Measurements from ENCODE around the gene SCARB2.

Gene SCARB2

DNA sequence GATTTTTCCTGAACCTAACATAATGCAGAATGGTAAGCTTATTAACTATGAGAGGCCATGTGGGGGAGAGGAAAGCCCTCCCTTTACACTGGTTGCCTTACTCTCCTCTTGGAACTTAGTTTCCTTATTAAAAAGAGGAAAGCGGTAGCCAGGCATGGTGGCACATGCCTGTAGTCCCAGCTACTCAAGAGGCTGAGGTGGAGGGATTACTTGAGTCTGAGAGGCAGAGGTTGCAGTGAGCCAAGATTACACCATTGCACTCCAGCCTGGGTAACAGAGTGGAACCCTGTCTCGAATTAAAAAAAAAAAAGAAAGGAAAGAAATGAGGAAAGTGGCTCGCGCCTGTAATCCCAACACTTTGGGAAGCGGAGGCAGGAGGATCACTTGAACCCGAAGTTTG lies 39.9 kb upstream of the SCARB2 start:
- no peak for DNase-seq

GRCh38 chr4:76252271-76252653 lies 38.6 kb upstream of the SCARB2 start:
- DNase-seq, result no peak
- TF ChIP-seq, protein P1, sequence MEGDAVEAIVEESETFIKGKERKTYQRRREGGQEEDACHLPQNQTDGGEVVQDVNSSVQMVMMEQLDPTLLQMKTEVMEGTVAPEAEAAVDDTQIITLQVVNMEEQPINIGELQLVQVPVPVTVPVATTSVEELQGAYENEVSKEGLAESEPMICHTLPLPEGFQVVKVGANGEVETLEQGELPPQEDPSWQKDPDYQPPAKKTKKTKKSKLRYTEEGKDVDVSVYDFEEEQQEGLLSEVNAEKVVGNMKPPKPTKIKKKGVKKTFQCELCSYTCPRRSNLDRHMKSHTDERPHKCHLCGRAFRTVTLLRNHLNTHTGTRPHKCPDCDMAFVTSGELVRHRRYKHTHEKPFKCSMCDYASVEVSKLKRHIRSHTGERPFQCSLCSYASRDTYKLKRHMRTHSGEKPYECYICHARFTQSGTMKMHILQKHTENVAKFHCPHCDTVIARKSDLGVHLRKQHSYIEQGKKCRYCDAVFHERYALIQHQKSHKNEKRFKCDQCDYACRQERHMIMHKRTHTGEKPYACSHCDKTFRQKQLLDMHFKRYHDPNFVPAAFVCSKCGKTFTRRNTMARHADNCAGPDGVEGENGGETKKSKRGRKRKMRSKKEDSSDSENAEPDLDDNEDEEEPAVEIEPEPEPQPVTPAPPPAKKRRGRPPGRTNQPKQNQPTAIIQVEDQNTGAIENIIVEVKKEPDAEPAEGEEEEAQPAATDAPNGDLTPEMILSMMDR (IDR thresholded peaks at IDR 0.05; ENCODE audit: low read depth, low read length, missing control alignments), result no peak
- Histone ChIP-seq H3K4me3 (ENCODE audit: low read depth, low read length) (no peak overlapping the region), H3K27me3 (replicated peaks) (peaks cover 42% of the 10 kb centered on the region), H3K36me3 (replicated peaks) (no peaks in the 10 kb centered on the region), H3K27ac (no peak overlapping the region)
- in situ Hi-C loops (cut with HindIII; ENCODE audit: low pct_ligation_motif_present, low sequenced_read_pairs), result no loop called here

More for the DNA sequence above, 39.9 kb upstream of the SCARB2 start:
- peaks cover 42% of the 10 kb centered on the region for H3K27me3 ChIP-seq (replicated peaks)
- H3K27ac ChIP-seq, result no peak overlapping the region
- in situ Hi-C loops (cut with HindIII; ENCODE audit: low pct_ligation_motif_present, low sequenced_read_pairs), result no loop called here
- no peak overlapping the region for H3K4me3 ChIP-seq (ENCODE audit: low read depth, low read length)
- TF ChIP-seq, protein P1 (IDR thresholded peaks at IDR 0.05; ENCODE audit: low read depth, low read length, missing control alignments), result no peak
- H3K36me3 ChIP-seq (replicated peaks), result no peaks in the 10 kb centered on the region

DNA sequence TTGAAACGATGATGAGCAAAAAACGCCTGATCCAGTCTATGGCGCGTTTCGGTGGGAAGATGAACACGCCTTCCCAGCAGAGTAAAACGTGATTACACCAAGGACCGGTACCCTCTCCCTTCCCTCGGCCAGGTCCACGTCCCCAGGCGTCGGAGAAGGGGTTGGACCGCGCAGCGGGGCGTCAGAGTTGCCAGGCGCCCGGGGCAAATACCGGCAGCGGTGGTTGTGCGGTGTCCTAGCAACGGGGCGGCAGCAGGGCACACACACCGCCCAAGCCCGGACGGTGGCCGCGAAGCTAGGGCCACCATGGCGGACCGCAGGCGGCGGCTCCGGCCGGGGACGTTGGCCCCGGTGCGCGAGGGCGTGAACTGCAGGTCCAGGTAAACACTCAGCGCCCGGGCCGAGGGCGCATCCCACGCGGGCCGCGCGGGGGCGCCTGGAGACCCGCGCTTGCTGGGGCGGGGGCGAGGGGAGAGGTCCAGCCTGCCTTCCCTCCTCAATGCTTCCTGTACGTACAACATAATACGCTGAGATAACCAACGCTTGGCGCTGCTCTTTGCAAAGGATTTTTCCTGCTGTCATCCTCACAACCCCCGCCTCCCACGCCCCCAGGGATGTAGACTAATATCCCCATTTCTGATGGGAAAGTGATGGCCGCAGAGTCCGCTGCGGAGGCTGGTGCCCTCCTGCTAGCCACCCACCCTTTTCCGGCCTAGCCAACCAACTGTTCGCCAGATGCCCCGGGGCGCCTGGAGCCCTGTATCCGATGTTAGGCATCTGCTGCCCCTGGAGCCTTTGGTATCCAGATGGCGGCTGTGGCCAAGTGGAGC lies 38.0 kb upstream of the SCARB2 start, which contains the start of gene FAM47E:
TSS of gene FAM47E (plus strand) at position 281 of the 830 bp plus-strand sequence. CDS start at position 307, 26 bp downstream.
- no peaks in the 10 kb centered on the region for H3K36me3 ChIP-seq (replicated peaks)
- in situ Hi-C loops (cut with HindIII; ENCODE audit: low pct_ligation_motif_present, low sequenced_read_pairs), result no loop called here
- H3K4me3 ChIP-seq (ENCODE audit: low read depth, low read length), result peak within 1 kb of the TSS; percentile 53
- peaks cover 42% of the 10 kb centered on the region for H3K27me3 ChIP-seq (replicated peaks)
- DNase-seq, result peak; percentile 27
- H3K27ac ChIP-seq, result no peak within 1 kb of the TSS
- TF ChIP-seq, protein P1 (IDR thresholded peaks at IDR 0.05; ENCODE audit: low read depth, low read length, missing control alignments), result peak; percentile 19

DNA sequence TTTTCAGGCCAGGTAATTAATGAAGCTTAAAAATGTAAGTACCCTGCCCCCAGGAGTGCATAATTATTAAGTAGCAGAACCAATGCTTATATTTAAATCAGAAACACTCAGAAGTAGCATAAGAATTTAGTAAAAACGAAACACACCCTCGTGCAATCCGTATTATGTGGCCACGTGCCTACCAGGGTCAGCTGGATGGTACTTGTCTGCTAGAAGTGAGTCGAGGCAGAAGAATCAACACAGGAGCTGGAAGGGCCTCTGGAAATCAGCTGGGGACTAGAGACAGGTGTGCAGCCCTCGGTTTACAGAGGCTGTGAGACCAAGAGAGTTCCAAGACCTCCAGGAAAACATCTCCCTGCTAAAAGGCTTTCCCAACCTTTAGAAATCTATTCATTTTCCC lies 37.3 kb upstream of the SCARB2 start:
- H3K27me3 ChIP-seq (replicated peaks), result peaks cover 43% of the 10 kb centered on the region
- H3K27ac ChIP-seq, result no peak overlapping the region
- in situ Hi-C loops (cut with HindIII; ENCODE audit: low pct_ligation_motif_present, low sequenced_read_pairs), result no loop called here
- H3K36me3 ChIP-seq (replicated peaks), result no peaks in the 10 kb centered on the region
- DNase-seq, result no peak
- TF ChIP-seq, protein P1 (IDR thresholded peaks at IDR 0.05; ENCODE audit: low read depth, low read length, missing control alignments), result no peak
- H3K4me3 ChIP-seq (ENCODE audit: low read depth, low read length), result peak overlapping the region; percentile 53

GRCh38 chr4:76246852-76247251 lies 33.2 kb upstream of the SCARB2 start:
- Histone ChIP-seq H3K4me3 (ENCODE audit: low read depth, low read length) (no peak overlapping the region), H3K27ac (no peak overlapping the region), H3K36me3 (replicated peaks) (no peaks in the 10 kb centered on the region), H3K27me3 (replicated peaks) (peaks cover 31% of the 10 kb centered on the region)
- DNase-seq, result no peak
- in situ Hi-C loops (cut with HindIII; ENCODE audit: low pct_ligation_motif_present, low sequenced_read_pairs), result no loop called here
- TF ChIP-seq, protein P1 (IDR thresholded peaks at IDR 0.05; ENCODE audit: low read depth, low read length, missing control alignments), result no peak
